Fibroblast of gingiva (primary cell): ENCODE results near the gene CARF.
"Not testable (repeated sequence)": the region's sequence is repeated elsewhere in the genome, so short reads cannot be mapped to it uniquely, and the experiment has no call there.

ENCODE experiments used
- DNase-seq: peaks from one replicate; pipeline ENCODE4 v3.0.0-alpha.2; 2011; ENCODE audit warnings: low read depth

Gene CARF

GRCh38 chr2:202933958-202934357 lies 21.9 kb downstream of the CARF start:
- no peak for DNase-seq

GRCh38 chr2:202934456-202934855 lies 22.4 kb downstream of the CARF start:
- no peak for DNase-seq

DNA sequence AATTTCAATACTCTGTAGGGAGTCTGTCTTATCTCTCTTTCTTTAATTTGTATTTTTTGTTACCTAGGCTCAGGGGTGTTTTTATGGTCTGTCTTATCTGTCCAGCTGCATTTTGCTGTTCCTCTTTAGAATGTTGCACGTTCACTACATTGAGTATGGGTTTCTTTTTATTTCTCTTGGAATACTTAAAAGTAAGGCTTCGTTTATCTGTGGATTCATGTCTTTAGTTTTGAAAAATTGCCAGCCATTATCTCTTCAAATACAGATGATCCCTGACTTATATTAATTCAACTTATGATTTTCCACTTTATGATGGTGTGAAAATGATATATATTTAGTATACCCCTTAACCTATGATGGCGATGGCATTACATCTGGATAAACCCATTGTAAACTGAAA lies 26.9 kb downstream of the CARF start:
- DNase-seq, result no peak

GRCh38 chr2:202941771-202942170 lies 29.7 kb downstream of the CARF start:
- no peak for DNase-seq

DNA sequence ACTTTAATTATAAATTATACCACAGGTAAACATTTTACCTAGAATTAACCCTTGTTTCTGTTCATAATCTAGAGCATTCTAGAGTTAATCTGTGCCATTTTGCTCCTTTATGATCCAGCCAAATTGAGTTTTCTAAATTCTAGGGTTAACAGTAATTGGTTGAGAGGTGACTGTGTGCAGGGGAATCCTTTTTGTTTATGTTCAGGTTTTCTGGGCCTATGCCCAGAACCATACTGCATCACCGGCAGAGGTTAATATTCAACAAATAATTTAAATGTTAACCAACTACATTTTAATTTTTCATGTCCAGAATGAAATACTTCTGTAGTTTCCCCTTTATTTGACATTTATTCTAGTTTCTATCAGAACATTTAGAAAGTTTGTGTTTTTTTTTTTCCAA lies 32.3 kb downstream of the CARF start:
- peak; percentile 6 for DNase-seq

DNA sequence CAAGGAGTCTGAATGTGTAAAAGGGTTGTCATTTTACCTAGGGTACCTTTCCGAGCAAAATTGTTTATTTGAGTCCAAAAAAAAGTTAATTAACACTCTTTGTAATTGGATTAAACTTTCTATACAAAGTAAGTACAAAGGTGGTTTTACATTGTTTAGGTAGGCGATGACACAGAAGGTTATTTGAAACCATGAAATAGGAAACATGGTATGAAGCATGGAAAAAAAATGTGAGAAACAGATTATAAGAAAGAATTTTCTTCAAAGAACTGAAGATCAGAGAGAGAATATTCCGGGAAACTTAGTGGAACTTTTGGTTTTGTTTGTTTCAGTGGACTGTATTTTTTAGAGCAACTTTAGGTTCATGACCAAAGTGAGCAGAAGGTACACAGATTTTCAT lies 32.7 kb downstream of the CARF start:
- DNase-seq, result no peak

- DNase-seq, result no peak
These were observed 33.4 kb downstream of the CARF start for GRCh38 chr2:202945497-202945896.

DNA sequence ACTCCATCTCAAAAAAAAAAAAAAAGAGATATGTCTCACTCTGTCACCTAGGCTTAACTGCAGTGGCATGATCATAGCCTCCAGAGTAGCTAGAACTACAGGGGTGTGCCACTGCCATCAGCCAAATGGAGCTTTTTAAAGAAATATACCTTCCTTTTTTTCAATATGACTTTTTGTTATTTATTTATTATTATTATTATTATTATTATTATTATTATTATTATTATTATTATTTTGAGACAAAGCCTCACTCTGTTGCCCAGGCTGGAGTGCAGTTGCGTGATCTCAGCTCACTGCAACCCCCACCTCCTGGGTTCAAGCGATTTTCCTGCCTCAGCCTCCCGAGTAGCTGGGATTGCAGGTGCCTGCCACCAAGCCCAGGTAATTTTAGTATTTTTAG lies 37.3 kb downstream of the CARF start:
- DNase-seq, result not testable (repeated sequence)

GRCh38 chr2:202950592-202950991 lies 38.5 kb downstream of the CARF start:
- DNase-seq, result no peak

DNA sequence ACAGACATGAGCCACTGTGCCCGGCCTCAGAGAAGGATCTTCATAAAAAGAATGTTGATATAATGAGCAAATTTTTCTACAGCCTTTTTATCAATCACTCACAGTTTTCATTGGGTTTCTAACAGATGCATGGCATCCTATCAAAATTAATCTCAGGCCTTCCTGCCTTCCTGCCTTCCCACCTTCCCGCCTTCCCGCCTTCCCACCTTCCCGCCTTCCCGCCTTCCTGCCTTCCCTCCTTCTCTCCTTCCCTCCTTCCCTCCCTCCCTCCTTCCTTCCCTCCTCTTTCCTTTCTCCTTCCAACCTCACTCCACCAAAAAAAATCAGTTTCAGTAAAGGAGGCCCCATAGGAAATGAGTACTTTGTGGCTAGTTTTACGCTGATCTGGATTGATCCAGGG lies 48.4 kb downstream of the CARF start:
- no peak for DNase-seq

DNA sequence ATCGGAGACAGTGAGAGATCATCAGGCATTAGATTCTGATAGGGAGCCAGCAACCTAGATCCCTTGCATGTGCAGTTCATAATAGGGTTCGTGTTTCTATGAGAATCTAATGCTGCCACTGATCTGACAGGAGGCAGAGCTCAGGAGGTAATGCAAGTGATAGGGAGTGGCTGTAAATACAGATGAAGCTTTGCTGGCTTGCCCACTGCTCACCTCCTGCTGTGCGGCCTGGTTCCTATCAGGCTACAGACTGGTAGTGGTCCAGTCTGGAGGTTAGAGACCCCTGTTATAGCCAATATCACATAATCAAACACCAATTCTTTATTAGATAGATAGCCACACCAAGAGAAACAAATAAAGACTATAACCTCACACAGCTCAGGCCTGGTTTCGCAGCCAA lies 51.6 kb downstream of the CARF start:
- no peak for DNase-seq

- peak; percentile 47 for DNase-seq
These were observed 53.9 kb downstream of the CARF start for GRCh38 chr2:202965810-202966460.

- not testable (repeated sequence) for DNase-seq
These were observed 57.3 kb downstream of the CARF start for GRCh38 chr2:202969404-202969803.

DNA sequence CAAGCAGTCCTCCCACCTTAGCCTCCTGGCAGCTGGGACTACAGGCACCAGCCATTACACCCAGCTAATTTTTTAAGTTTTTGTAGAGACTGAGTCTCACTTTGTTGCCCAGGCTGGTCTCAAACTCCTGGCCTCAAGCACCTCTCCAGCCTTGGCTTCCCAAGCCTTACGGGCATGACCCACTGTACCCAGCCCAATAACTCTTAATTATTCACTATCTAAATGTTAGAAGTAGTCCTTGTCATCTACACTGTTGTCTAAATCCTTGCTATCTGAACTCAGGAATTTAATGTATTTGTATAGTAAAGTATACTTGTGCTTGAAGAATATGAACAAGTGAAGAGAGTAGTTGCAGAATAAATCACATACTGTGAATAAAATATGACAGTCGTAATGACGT lies 64.7 kb downstream of the CARF start:
- no peak for DNase-seq

GRCh38 chr2:202982779-202983491 lies 70.9 kb downstream of the CARF start:
- no peak for DNase-seq

DNA sequence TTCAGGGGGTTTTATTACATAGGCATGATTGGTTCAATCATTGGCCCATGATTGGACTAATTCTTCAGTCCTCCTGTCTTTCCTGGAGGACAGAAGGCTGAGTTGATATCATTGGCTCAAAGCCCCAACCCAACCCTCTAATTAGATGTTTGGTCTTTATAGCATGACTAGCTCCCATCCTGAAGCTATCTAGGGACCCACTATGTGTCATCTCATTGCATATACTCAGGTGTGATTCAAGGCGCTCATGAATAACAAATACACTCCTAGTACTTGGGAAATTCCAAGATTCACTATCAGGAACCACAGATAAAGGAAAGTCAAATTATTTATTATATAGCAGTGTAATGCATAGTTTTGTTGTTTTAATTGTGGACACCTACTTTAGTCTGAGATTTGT lies 77.7 kb downstream of the CARF start:
- no peak for DNase-seq

DNA sequence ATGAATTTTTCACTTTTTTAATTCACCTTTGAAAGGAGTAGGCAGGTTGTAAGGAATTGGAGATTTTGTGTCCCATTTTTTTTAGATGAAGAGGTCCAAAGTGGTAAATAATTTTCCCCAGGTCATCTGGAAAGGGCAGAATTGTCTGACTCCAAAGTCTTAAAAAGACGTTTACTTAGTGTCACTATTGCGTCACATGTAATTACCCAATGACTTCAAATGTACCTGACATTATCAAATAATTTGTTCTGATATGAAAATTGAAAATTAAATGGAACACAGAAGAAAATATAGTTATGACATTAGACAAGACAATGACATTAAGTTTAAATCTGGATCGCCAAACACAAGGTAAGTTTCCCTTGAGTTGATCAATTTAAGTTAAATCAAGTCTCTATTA lies 78.4 kb downstream of the CARF start:
- no peak for DNase-seq

DNA sequence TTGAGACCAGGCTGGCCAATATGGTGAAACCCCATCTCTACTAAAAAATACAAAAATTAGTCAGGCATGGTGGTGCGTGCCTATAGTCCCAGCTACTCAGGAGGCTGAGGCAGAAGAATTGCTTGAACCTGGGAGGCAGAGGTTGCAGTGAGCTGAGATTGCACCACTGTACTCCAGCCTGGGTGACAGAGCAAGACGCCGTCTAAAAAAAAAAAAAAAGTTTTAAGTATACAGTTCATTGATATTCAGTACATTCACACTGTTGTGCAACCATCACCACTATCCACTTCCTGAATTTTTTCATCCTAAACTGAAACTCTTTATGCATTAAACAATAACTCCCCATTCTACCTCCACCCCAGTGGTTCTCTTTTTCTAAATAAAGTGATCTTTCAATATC lies 85.0 kb downstream of the CARF start:
- DNase-seq, result peak; percentile 56

- no peak for DNase-seq
These were observed 90.2 kb downstream of the CARF start for GRCh38 chr2:203002054-203002821.

GRCh38 chr2:203003716-203004115 lies 91.6 kb downstream of the CARF start:
- no peak for DNase-seq

- DNase-seq, result peak; percentile 99
These were observed 102.6 kb downstream of the CARF start, which contains the start of gene NBEAL1 for GRCh38 chr2:203014456-203015199. Gene NBEAL1, plus strand, starts transcription at chr2:203014875. Its CDS starts 1,510 bp downstream, at chr2:203016385.

DNA sequence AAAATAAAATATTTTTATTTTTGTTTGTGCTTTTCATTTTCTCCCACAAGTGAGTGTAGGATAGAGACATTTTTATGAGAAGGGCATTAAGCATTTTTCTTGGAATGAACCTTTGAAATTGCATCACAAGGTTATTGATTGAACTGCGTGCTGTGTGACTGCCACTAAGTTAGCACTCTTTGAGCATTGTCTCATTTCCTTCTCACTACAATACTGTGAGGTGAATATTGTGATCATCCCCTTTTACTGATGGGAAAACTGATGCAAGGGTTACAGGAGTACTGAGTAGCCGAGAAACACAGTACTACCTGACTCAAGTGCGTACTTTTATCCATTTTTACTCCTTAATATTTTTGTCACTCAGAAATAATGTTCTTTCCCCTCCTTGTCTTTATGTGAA lies 104.6 kb downstream of the CARF start:
- no peak for DNase-seq
